Measurements from ENCODE around the gene ARHGEF26.

The ARHGEF26 gene

DNA sequence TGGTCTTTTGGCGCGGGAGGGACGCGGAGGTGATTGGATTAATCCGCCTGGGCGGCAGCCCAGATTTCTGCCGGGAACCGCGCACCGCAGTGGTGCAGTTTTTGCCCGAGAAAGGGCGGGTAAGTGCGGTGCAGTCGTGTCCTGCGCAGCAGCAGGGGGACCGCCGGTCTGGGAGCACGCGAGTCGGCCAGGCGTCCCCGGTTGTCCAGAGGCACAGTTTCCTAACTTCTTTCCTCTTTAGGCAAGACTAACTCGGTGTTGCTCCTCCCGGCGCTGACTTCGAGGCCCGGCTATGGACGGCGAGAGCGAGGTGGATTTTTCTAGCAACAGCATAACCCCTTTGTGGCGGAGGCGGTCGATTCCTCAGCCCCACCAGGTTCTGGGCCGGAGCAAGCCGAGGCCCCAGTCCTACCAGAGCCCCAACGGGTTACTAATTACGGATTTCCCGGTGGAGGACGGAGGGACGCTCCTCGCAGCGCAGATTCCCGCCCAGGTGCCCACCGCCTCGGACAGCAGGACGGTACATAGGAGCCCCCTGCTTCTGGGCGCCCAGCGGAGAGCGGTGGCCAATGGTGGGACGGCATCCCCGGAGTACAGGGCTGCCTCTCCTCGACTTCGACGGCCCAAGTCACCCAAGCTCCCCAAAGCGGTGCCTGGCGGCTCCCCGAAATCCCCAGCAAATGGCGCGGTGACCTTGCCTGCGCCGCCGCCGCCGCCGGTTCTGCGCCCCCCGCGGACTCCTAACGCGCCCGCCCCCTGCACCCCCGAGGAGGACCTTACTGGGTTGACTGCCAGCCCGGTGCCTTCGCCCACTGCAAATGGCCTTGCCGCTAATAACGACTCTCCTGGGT, 736 bp downstream of the ARHGEF26 start:
- DNase-seq: no peak

GRCh38 chr3:154122552-154122911, 1.3 kb downstream of the ARHGEF26 start:
- no peak for DNase-seq

GRCh38 chr3:154122912-154123559, 1.8 kb downstream of the ARHGEF26 start:
- DNase-seq: no peak

DNA sequence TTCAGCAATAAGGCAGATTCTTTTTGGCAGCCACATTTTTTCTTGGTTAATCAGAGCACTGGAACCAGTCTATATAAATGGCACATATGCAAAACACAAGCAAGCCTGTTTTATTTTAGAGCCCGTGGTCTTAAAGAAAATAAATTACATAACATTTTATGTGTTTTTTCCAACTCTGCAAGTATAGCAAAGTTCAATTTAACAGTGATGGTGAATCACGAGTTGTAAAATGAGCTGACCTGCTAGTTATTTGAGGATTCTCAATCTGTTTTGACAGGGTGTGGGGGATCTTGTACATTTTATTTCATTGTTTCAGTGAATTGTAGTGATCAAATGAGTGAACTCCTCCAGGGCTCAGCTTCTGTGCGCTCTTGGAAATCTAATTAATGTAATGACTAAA, 2.7 kb downstream of the ARHGEF26 start:
- no peak for DNase-seq

- no peak for DNase-seq
Measured at GRCh38 chr3:154125378-154126030, 4.3 kb downstream of the ARHGEF26 start.

DNA sequence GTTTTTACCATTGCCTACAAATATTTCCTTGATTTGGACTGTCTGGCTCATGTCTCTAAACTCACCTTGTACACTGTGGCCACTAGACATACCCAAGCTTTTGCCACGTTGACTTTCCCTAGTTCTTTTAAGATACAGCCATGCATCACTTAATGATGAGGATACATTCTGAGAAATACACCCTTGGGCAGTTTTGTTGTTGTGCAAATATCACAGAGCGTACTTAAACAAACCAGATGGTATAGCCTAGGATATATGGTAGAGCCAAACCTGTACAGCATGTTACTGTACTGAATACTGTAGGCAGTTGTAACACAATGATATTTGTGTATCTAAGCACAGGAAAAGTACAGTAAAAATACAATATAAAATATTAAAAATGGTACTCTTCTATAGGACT, 5.5 kb downstream of the ARHGEF26 start:
- DNase-seq: no peak

DNA sequence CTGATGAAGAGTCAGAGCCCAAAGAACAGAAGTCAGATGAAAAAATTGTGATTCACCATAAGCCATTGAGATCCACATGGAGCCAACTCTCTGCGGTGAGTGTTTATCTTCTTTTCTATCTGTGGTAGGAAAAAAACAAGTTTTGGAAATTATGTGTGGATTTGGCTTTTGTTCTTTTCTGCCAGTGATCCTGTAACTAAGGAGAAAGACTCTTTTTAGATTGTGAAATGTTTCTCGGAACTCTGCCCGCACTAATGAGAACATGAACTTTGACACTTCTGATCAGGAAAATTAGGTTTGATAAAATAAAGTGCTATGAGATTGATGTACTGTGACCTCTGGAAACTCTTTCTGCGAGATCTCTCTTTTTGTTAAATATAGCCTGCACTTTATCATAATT, 8.4 kb downstream of the ARHGEF26 start:
- no peak for DNase-seq

DNA sequence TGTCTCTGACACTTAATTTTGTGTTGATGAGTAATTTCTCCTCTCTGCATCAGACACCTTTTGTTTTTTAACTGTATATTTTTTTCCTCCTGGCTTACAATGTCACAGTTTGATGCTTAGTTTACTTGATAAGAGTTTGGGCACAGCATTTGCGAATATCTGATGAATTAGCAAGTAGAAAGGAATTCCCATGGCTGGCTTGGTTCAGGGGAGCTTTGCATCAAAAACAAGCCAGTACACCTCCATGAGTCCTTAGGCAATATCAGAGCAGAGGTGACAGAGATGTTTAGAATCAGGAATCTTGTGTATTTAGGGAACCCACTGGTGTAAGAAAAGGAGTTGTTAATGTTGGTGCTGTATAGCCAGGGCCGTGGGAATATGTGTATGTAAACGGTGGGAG, 9.3 kb downstream of the ARHGEF26 start:
- no peak for DNase-seq

DNA sequence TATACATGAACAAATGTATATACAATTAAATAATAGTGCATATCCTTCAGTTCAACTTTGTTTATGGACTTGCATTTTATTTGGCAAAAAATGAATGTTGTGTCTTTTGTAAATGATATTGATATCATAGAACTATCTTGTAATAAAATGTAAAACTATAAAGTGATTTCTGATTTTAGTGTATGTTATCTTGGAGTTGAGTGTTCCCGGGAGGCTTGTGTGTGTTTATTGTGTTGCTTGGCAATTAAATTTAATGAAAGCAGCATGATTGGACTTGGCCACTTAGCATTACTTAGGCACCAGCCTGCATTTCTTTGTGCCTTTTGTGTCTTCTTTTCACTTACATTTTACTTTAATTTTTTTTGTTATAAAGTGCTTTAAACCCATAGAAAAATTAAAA, 10.6 kb downstream of the ARHGEF26 start:
- no peak for DNase-seq

DNA sequence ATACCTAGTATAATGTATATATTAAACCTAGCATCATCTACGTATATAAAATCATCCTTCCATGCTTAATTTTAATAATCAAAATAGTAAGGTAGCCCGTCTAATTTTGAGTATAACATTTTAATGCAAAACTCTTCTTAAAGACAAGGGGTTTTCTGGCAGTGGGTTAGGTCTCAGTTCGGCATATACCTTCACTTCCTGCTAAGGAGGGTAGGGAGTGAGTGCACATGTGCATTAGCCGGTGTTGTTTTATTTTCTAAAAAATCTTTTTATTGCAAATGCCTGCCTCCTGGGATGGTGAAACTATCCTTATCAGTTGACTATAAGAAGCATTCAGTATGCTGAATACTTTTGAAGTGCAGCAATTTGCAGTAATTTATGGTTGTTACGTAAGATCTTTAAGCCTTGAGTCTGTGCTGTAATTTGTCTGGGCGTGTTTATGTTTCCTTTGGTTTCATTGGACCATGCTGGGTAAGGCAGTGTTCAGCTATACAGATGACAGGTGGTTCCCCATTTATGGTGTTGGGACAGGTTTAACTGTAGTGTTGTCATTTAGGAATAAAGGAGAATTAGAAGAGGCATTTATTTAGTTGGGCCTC, 11.7 kb downstream of the ARHGEF26 start:
- DNase-seq: no peak

DNA sequence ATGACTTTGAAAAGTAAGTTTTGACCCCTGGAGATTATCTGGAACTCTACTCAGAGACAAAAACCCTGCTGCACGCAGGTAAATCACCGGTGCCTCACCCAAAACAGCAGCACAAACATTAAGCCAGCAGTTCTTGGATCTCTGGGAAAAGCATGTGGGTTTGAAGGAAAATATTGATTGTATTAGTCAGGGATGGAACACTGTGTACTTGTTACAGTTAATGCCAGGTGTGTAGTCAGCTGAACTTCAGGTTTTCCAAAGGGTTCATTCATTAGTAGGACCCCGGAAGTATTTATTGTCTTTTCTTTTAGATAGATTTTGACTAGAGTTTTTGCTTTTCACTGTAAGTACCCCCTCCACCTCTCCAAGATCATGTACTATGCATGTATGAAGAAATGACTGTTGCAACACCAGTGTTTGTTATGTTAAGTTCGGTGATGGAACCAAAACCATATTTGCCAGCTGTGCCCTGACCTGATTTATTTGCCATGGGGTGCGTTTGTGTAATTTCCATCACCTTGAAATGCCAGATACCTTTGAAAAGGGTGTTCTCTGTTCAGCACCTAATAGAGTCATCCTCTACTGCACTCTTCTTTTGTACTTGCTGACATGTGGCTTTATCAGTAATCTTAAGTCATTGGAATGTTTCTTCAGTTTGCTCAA, 14.5 kb downstream of the ARHGEF26 start:
- no peak for DNase-seq

DNA sequence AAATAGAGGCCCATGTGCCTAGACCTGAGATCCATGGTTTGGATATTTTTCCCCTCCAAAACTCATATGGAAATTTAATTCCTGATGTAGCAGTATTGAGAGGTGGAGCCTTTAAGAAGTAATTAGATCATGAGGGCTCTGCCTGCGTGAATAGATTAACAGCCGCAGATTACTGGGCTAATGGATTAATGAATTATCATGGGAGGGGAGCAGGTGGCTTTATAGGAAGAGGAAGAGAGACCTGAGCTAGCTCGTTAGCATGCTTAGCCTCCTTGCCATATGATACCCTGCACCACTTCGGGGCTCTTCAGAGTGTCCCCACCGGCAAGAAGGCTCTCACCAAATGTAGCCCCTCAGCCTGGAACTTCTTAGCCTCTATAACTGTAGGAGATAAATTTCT, 15.8 kb downstream of the ARHGEF26 start:
- DNase-seq: no peak

DNA sequence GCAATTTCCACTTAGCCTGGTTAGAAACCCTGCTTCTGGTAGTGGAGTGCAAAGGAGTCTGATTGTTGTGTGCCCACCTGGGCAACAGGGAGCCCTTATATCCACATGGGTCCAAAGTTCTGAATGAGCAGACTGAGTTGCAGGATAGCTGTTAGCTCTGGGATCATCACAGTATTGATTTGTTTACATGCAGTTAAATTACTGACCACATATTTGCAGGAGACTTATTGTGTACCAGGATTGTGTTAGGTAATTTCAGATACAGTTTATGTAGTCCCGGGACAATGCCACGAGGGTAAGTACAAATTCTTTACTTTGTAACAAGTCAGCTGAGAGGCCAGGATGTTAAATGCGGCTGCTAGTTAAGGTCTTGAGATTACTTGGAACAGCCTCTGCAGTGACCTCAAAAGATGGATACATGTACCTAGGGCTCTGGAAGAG, 18.8 kb downstream of the ARHGEF26 start:
- no peak for DNase-seq

DNA sequence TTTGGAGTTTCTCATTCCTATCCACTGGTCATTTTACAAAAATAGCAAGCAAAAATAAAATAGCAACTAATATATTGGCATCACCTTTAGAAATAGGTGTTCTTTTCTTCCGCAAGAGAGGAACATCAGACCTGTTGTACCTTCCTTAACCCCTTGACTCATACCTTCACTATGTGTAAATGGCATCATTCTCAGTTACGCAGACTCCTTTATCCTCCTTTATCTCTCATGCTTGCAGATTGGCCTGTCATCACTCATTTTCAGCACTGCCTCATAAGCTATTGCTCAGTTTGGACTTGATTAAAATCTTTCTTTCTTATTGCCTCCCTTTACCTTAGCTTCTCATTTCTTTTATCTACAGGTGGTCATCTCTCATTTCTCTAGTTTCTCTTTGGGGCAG, 21.4 kb downstream of the ARHGEF26 start:
- DNase-seq: no peak

DNA sequence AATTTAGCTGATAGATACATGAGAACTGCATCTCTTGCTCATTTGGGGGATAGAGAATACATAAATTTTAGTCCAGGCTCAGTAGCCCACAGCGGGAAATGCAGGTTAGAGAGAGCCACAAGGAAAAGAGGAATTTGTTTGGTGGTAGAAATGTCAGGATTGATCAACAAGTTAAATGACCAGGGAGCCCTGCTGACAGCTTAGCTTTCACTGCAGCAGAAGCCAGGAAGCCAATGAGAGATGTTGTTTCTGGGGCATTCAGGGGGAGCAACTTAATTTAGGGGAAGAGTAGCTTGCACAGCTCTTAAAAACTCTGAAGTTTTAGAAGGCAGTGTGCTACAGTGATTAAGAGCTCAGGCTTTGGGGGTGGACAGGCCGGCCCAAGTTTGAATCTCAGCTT, 22.7 kb downstream of the ARHGEF26 start:
- no peak for DNase-seq

DNA sequence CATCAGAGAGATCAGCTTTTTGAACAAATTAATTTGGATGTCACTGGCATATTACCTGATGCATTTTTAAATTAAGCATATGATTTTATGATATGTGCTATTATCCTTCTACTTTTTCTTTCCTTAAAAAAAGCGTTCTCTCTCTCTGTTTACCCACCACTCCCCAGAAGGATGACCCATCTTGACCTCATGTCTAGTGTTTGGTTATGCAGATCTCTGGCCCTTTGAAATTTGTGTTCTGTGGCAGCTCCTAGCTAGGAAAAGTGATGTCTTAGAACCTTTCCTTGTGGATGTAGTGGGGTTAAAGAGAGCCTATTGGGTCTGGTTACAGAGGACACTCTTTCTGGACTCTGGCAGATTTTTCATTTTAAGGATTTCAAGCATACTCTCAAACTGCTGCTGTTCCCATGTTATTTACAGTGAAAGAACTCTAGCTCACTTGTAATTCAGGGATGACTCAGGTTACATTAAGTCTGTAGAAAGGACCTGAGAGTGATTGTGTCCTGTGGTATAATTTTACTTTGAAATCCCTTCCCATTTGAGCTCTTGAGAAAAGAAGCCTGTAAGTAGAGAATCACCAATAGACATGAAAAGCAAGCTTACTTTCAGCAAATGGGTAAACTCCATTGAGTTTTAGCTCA, 23.8 kb downstream of the ARHGEF26 start:
- DNase-seq: no peak

GRCh38 chr3:154148541-154148940, 27.4 kb downstream of the ARHGEF26 start:
- DNase-seq: no peak

- no peak for DNase-seq
Measured at GRCh38 chr3:154149286-154149685, 28.1 kb downstream of the ARHGEF26 start.

GRCh38 chr3:154151969-154152368, 30.8 kb downstream of the ARHGEF26 start:
- no peak for DNase-seq

DNA sequence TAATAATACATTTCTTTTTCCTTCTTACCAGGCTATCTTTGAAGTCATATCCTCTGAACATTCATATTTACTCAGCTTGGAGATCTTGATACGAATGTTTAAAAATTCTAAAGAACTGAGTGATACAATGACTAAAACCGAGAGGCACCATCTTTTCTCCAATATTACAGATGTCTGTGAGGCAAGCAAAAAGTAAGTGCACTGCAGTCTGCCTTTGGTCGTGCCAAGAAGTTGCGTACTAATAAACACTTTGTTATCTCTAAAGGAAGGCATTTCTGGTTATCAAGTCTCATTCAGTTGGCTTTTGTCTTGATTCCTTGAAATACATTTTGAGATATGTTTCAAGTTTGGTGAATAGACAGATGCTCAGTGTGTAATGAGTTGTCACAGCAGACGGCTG, 31.6 kb downstream of the ARHGEF26 start:
- no peak for DNase-seq

DNA sequence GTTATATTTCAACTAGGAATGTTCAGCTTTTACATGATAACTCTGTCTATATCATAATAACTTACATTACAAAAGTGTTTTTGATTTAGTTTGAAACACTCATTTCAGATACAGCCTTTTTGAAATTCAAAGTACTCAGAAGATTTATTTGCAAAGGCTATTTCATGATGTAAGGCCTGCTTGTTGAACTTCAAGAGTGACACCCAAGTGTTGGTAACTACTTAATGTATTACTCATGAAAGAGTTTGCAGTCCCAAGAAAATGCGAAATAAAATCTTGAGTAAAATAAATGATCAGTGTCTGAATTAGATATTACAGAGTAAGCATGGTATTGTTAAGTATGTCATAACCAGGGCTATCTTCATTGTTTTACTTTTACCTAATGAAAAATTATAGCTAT, 35.3 kb downstream of the ARHGEF26 start:
- DNase-seq: no peak

DNA sequence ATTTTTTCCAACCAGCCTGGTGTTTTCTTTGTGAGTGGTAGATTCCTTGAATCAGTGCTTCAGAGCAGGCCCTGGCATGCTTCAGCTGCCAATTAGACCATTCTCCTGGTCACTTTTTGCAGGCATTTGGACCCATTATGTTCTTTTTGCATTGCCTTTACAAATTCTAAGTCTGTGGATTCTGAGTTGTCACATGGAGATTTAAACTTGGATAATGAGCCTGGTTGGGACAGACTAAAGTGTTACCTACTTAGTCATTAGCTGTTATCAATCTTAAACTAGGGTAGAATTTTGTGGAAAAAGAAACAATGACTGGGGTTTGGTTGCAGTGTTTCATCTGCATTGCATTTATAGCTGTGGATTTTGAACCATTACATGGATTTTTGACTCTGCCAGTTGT, 40.6 kb downstream of the ARHGEF26 start:
- no peak for DNase-seq

- DNase-seq: no peak
Measured at GRCh38 chr3:154164387-154164786, 43.2 kb downstream of the ARHGEF26 start.

Data from CD4-positive, alpha-beta T cell treated with Interleukin-17A for 1 hour (primary cell).